Ovary (tissue), 3 donors: ENCODE data around the gene TMEM61.

Experiments
- POLR2A ChIP-seq: fragments of 450-650 bp; IDR thresholded peaks from one replicate; pipeline ENCODE4 v1.6.1; 2017; ENCODE audit warnings: antibody characterized with exemption, mild to moderate bottlenecking, moderate library complexity
- TF ChIP-seq, protein P1 (sequence below), 3 donors: fragments of 450-650 bp in 2 of 3; fragments of 200-600 bp in 1 of 3; IDR thresholded peaks; one replicate each; pipeline versions ENCODE4 v1.5.1 to v1.8.0; 2016 to 2022; ENCODE audit warnings: antibody characterized with exemption in 3 of 3, mild to moderate bottlenecking in 1 of 3
- donor health status: DM: no; HTN: no; CAD: no.

DNA sequence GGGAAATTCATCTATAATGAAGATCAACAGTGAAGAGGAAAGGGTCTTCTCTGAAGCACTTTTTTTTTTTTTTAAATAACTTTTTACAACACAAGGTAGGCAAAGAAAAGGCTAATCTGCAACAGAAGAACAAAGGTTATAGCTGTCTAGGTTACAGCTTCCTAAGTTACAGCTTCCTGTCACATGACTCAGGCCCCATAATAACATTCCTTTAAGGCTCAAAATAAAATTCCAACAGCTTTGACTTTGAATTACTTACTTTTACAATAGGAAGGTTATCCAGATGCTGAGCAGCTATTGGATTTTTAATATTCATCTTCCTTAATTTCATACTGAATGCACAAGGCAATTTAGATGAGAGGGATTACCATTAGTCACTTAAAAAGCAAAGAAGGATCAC, 40.4 kb upstream of the TMEM61 start:
- TF ChIP-seq POLR2A, result no peak
- TF ChIP-seq, protein P1, sequence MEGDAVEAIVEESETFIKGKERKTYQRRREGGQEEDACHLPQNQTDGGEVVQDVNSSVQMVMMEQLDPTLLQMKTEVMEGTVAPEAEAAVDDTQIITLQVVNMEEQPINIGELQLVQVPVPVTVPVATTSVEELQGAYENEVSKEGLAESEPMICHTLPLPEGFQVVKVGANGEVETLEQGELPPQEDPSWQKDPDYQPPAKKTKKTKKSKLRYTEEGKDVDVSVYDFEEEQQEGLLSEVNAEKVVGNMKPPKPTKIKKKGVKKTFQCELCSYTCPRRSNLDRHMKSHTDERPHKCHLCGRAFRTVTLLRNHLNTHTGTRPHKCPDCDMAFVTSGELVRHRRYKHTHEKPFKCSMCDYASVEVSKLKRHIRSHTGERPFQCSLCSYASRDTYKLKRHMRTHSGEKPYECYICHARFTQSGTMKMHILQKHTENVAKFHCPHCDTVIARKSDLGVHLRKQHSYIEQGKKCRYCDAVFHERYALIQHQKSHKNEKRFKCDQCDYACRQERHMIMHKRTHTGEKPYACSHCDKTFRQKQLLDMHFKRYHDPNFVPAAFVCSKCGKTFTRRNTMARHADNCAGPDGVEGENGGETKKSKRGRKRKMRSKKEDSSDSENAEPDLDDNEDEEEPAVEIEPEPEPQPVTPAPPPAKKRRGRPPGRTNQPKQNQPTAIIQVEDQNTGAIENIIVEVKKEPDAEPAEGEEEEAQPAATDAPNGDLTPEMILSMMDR (IDR thresholded peaks at IDR 0.05), result no peak
